Gastroesophageal sphincter (tissue), 4 donors: ENCODE measurements around the gene STPG4. TPM values are rescaled to one million over a fixed set of nuclear protein-coding genes. Genes with fewer than 3 reads are reported as not detected.
A peak's percentile ranks its signal among the peaks of the same experiment; 100 is the strongest.

ENCODE experiments used
- ATAC-seq: fragments of 150-250 bp; one replicate; pipeline ENCODE4 v1.9.1; 2016; ENCODE audit warnings: mild to moderate bottlenecking, moderate library complexity
- H3K27ac ChIP-seq, 4 donors: fragments of 200-600 bp; sonication (generic) in 3 of 4; 1 replicate in 3 of 4; 2 replicates in 1 of 4; pipeline ENCODE4 v1.5.1; 2016 to 2019
- H3K27me3 ChIP-seq: fragments of 200-600 bp; sonication (generic); one replicate; pipeline ENCODE4 v1.5.1; 2019
- H3K36me3 ChIP-seq, 2 donors: fragments of 200-600 bp; sonication (generic); one replicate each; pipeline ENCODE4 v1.5.1; 2019; ENCODE audit warnings: control low read depth in 1 of 2
- H3K4me1 ChIP-seq, 3 donors: fragments of 200-600 bp; sonication (generic); 1 replicate in 2 of 3; 2 replicates in 1 of 3; pipeline ENCODE4 v1.5.1; 2016 to 2019; ENCODE audit warnings: control low read depth in 2 of 3
- H3K4me3 ChIP-seq, 2 donors: fragments of 200-600 bp; sonication (generic); one replicate each; pipeline ENCODE4 v1.5.1; 2019; ENCODE audit warnings: mild to moderate bottlenecking in 1 of 2, moderate library complexity in 1 of 2
- H3K9me3 ChIP-seq, 3 donors: fragments of 200-600 bp; sonication (generic); one replicate each; pipeline ENCODE4 v1.5.1; 2017 to 2019; ENCODE audit warnings: control low read depth in 2 of 3
- CTCF ChIP-seq, 4 experiments: fragments of 200-600 bp in 2 of 4; fragments of 450-650 bp in 2 of 4; sonication (generic) in 1 of 4; IDR thresholded peaks; one replicate each; pipeline ENCODE4 v1.5.1; 2017 to 2019; ENCODE audit warnings: antibody characterized with exemption in 4 of 4, mild to moderate bottlenecking in 2 of 4, moderate library complexity in 2 of 4
- EP300 ChIP-seq: sonication (generic); formaldehyde crosslinking; IDR thresholded peaks from one replicate; pipeline ENCODE4 v1.6.1; 2017; ENCODE audit warnings: antibody characterized with exemption, mild to moderate bottlenecking
- POLR2A ChIP-seq, 2 donors: fragments of 450-650 bp; IDR thresholded peaks; one replicate each; pipeline ENCODE4 v1.6.1; 2017; ENCODE audit warnings: antibody characterized with exemption in 2 of 2, mild to moderate bottlenecking in 2 of 2, moderate library complexity in 1 of 2
- POLR2AphosphoS5 ChIP-seq: sonication (generic); formaldehyde crosslinking; IDR thresholded peaks from one replicate; pipeline ENCODE4 v1.6.1; 2017; ENCODE audit warnings: antibody characterized with exemption
- WGBS, 2 donors: methylation state at CpG; one replicate each; pipeline ENCODE4 v1.1.5; 2018; ENCODE audit warnings: low coverage in 1 of 2; 5-methylcytosine and 5-hydroxymethylcytosine counted together
- total RNA-seq, 4 donors: library from RNA; depleted of rRNA; stranded (reverse); fragments of >200 nt; gene quantifications; one replicate each; pipeline ENCODE4 v1.1.0, GENCODE V29; 2016

Gene STPG4
- total RNA-seq, 4 donors from 2014 or later, result 0.23 to 0.67 TPM; not detected in 2

GRCh38 chr2:47073641-47074040 lies 81.5 kb downstream of the STPG4 start:
- WGBS, 2 donors, result 93% methylated on average over 3 of the region's 16 CpGs; no CpG with 5 or more reads in 1 of the 2 donors
- TF ChIP-seq CTCF (IDR thresholded peaks at IDR 0.05) (no peak), POLR2AphosphoS5 (no peak), POLR2A (IDR thresholded peaks at IDR 0.05) (no peak), EP300 (no peak)
- ATAC-seq, result no peak
- H3K4me3 ChIP-seq, result no peak overlapping the region
- peaks cover 0 to 17% of the 10 kb centered on the region in 2 donors for H3K36me3 ChIP-seq
- no peaks in the 10 kb centered on the region for H3K9me3 ChIP-seq
- H3K27me3 ChIP-seq, result no peaks in the 10 kb centered on the region
- H3K27ac ChIP-seq, result peak overlapping the region; percentile 75 to 94 (median 88)
- H3K4me1 ChIP-seq, result peaks cover 14 to 86% (median 66%) of the 10 kb centered on the region in 3 donors

GRCh38 chr2:47073217-47073616 lies 81.9 kb downstream of the STPG4 start:
- Histone ChIP-seq H3K27me3 (no peaks in the 10 kb centered on the region), H3K9me3 (no peaks in the 10 kb centered on the region), H3K4me1 (peaks cover 14 to 87% (median 70%) of the 10 kb centered on the region in 3 donors), H3K27ac (peak overlapping the region; percentile 75 to 94 (median 88)), H3K4me3 (no peak overlapping the region), H3K36me3 (peaks cover 0 to 17% of the 10 kb centered on the region in 2 donors)
- 88% methylated on average over 4 of the region's 9 CpGs; no CpG with 5 or more reads in 1 of the 2 donors for WGBS, 2 donors
- ATAC-seq, result no peak
- TF ChIP-seq POLR2AphosphoS5 (no peak), CTCF (IDR thresholded peaks at IDR 0.05) (no peak), POLR2A (IDR thresholded peaks at IDR 0.05) (no peak), EP300 (no peak)

GRCh38 chr2:47072728-47073191 lies 82.3 kb downstream of the STPG4 start:
- Histone ChIP-seq H3K9me3 (no peaks in the 10 kb centered on the region), H3K4me3 (no peak overlapping the region), H3K36me3 (peaks cover 0 to 17% of the 10 kb centered on the region in 2 donors), H3K4me1 (peaks cover 14 to 91% (median 75%) of the 10 kb centered on the region in 3 donors), H3K27me3 (no peaks in the 10 kb centered on the region), H3K27ac (peak overlapping the region; percentile 75 to 94 (median 88))
- WGBS, 2 donors, result 50% methylated on average over 5 of the region's 9 CpGs; no CpG with 5 or more reads in 1 of the 2 donors
- TF ChIP-seq POLR2AphosphoS5, result no peak
- no peak for TF ChIP-seq CTCF (IDR thresholded peaks at IDR 0.05)
- TF ChIP-seq POLR2A (IDR thresholded peaks at IDR 0.05), result no peak
- no peak for TF ChIP-seq EP300
- ATAC-seq, result peak; percentile 24

- H3K27me3 ChIP-seq, result no peaks in the 10 kb centered on the region
- peak; percentile 66 for ATAC-seq
- no peaks in the 10 kb centered on the region for H3K9me3 ChIP-seq
- 40% methylated on average over 4 of the region's 28 CpGs; no CpG with 5 or more reads in 1 of the 2 donors for WGBS, 2 donors
- no peak overlapping the region for H3K4me3 ChIP-seq
- H3K4me1 ChIP-seq, result peaks cover 14 to 91% (median 74%) of the 10 kb centered on the region in 3 donors
- H3K36me3 ChIP-seq, result peaks cover 0 to 17% of the 10 kb centered on the region in 2 donors
- H3K27ac ChIP-seq, result peak overlapping the region; percentile 75 to 94 (median 88)
- TF ChIP-seq EP300, result no peak
- TF ChIP-seq POLR2AphosphoS5, result peak; percentile 64
- no peak for TF ChIP-seq POLR2A (IDR thresholded peaks at IDR 0.05)
- peak in 3 of 4 experiments; percentile 22 to 52 (median 34) for TF ChIP-seq CTCF (IDR thresholded peaks at IDR 0.05)
These were observed 83.0 kb downstream of the STPG4 start for GRCh38 chr2:47072018-47072691.
